SKM-1 (cell line): ENCODE data around the gene MYO1D.
A peak's percentile ranks its signal among the peaks of the same experiment; 100 is the strongest.
"Not testable (repeated sequence)": the region's sequence is repeated elsewhere in the genome, so short reads cannot be mapped to it uniquely, and the experiment has no call there.

Experiments
- DNase-seq: peaks from one replicate; lab custom pipeline; 2025; ENCODE audit not compliant: unreplicated experiment; lab: John Stamatoyannopoulos, UW

Gene MYO1D

DNA sequence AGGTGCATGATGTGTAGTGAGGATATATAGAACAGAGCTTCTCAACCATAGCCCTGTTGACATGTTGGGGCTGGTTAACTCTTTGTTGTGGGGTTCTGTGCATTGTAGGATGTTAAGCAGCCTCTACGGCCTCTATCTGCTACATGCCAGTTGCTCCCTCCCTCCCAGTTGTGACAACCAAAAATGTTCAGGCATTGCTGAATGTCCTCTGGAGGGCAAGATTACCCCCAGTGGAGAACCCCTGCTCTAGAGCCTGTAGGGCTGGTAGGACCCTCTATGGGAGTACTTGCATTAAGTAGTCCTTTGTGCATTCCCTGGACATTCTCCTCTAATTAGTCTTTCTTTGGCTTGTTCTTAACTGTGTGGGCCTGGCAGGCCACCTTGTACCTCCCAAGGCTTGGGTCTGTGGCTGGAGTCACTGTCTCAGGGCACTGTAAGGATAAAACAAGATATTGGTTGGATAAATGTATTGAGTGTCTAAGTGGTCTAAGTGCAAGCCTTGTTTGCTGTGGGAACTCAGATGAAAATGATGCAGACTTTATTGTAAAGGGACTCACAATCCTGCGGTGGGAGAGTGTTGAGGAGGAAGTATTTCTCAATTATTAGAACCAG, 19.8 kb upstream of the MYO1D start:
- DNase-seq = no peak

DNA sequence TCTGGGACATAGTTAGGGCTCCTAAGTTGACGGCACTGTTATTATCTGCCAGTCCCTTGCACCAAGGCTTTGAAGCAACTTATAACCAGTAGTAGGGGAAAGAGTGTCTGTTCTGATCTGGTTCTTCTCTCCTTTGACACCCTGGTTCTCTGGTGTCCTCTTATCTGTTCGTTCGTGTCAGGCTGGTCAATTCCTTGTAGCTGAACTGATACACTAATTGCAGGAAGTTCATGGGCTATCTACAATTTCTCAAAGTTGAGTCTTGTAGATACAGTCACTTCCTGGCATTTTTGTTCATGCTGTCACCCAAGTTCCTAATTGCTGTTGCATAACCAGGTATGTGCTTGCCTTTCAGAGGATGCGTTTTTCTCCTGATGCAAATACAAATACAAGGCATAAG, 17.3 kb upstream of the MYO1D start:
- DNase-seq = no peak

DNA sequence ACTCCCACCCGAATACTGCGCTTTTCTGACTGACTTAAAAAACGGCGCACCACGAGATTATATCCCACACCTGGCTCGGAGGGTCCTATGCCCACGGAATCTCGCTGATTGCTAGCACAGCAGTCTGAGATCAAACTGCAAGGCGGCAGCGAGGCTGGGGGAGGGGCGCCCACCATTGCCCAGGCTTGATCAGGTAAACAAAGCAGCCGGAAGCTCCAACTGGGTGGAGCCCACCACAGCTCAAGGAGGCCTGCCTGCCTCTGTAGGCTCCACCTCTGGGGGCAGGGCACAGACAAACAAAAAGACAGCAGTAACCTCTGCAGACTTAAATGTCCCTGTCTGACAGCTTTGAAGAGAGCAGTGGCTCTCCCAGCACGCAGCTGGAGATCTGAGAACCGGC, 10.5 kb upstream of the MYO1D start:
- DNase-seq = not testable (repeated sequence)

DNA sequence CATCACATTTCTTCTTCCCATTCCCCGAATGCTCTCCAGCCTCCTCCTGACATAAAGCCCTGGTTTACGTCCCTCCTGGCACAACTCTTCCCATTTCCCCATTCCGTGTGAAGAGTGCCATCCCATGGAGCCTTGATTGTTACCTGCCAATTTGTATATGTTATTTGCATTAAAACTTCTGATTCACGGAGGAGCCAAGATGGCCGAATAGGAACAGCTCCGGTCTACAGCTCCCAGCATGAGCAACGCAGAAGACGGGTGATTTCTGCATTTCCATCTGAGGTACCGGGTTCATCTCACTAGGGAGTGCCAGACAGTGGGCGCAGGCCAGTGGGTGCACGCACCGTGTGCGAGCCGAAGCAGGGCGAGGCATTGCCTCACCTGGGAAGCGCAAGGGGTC, 10.0 kb upstream of the MYO1D start:
- not testable (repeated sequence) for DNase-seq

DNA sequence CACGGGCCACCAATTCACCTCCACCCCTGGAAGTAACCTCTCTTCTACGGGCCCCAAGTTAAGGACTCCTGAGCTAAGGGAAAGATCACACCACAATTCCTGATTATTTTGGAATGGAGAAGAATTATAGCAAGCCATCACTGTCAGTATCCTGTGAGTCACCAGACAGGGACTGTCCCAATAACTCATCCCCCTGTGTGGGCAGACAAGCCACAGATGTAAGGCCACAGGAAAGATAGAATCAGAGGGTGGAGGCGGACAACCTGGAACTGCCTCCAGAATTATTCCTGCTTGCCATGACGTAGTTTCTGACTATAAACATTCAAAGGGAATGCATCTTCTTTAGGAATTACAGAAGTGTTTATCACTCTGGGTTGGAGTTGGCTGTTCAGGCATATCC, 5.8 kb upstream of the MYO1D start:
- DNase-seq = no peak

DNA sequence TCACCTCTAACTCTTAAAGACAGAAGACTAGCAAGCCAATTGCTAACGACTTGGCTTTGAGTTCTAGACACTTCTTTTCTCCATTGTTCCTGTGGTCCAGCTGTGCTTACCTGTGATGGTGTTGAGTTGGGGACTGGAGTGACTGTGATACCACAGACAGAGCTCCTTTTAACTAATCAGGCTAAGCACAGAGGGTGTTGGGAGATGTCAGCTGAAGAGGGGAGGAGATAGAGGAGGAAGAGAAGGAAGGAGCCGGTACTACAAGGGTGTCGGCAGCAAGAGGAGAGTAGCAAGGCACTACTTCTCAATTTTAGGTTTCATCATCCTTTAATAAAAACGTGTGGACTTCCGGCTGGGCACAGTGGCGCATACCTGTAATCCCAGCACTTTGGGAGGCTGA, 5.1 kb upstream of the MYO1D start:
- no peak for DNase-seq

DNA sequence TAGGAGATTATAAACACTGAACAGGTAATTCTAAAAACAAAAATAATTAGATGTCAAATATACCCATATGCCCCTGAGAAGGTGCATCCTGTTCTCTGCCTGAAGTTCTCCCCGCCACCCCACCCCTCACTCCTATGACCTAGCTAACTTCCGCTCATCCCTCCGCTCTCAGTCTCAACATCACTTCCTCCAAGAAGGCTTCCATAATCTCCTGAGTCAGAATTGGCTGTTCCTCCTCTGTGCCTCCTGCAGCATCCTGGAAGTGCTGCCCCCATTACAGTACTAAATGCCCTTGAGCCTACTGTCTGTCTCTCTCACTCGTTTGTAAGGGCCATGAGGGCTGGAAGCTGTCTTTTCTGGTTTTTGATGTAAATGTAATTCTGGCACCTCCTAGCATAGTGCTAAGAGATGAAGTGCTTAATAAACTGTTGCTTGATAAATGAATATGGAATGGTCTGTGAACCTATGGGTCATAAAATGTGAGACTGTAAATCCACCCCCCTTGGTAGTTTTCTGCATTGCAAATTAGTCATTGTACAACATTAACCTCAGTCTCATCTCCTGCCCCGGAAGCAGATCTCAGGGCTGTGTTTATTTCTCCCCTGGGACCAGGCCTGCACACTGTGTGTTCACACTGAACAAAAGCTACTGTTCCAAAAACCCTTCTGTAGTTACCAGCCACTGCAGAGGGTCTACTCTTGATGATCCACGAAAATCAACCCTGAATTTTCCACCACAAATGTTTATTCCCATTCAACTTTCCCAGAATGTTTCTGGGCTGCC, 3.9 kb upstream of the MYO1D start:
- DNase-seq = no peak

DNA sequence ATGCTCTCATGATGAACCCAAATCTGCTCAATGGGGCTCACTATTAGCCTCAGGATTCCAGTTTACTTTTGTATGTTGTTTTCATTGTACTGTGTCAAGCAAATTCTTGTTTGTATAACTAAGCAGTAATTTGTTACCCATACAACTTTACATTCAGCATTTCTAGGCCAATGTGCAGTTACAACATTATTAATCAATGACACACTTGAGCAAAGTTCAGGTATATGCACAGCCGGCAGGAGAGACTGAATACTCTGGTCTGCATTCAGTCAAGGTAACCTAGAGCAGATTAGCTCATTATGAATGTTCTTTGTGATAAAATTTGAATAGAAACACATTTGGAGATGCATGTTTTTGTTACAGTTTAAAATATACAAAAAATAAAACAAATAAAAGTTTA, 2.2 kb upstream of the MYO1D start:
- no peak for DNase-seq

DNA sequence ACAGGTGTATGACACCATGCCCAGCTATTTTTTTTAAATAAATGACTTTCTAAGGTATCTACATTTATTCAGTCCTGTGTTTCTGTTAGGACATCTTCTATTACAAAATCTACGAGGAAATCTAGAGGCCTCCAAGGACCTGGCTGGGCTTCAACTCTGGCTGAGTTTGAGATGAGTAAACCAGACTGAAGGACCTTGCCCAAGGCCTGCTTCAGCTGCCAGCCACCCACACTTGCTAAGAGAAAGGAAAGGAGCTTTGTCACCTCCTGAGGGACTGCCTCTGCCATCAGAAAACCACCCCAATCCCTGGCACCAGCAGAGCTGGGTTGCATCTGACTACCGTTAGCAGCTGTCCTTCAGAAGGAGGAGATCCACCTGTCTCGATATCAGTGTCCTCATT, 1.3 kb upstream of the MYO1D start:
- DNase-seq = no peak

DNA sequence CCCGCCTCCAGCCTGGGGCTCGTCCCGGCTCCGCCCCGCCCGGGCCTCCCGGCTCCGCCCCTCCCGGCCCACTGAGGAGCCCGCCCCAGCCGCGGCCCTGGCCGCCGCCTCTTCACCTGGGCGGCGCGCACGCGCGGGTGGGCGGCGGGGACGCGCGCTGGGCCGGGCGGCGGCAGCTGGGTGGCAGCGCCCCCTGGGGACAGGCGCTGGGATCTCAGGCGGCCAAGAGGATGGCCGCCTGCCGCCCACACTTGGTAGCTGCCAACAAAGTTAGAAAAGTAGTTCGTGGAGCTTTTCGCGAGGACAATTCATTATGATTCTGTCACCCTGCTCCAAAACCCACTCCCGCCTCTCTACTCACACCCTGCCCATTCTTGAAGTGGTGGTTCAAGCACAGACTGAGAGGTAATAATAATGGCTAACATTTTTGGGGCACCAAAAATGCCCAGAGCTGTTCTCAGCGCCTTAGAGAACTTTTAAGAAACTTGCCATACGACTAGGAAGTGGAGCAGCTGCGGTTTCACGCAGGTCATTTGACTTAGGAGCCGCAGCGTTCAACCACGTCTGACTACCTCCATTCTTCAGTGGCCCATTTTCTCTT, 340 bp upstream of the MYO1D start:
- peak; percentile 65 for DNase-seq

DNA sequence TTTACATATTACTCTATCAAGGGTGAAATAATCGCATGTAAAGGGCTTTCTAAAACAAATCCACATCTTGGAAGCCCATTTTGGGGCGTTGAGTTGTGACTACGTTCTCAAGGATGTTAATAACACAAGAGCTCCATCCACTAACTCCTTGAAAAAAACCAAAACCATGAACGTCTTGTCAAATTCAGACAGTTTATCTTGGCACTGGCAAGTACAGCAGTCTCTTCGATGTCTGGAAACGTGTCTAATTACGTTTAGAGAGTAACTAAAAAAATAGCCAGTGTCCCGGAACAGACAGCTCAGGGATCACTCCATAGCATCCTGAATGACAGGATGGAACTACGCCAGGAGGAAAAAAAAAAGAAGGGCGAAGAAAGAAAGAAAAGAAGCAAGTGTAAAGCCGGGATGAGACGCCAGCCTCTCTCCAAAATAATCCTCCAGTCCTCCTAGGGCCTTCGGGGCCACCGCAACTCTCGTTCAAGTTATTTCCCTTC, 954 bp downstream of the MYO1D start:
- no peak for DNase-seq

DNA sequence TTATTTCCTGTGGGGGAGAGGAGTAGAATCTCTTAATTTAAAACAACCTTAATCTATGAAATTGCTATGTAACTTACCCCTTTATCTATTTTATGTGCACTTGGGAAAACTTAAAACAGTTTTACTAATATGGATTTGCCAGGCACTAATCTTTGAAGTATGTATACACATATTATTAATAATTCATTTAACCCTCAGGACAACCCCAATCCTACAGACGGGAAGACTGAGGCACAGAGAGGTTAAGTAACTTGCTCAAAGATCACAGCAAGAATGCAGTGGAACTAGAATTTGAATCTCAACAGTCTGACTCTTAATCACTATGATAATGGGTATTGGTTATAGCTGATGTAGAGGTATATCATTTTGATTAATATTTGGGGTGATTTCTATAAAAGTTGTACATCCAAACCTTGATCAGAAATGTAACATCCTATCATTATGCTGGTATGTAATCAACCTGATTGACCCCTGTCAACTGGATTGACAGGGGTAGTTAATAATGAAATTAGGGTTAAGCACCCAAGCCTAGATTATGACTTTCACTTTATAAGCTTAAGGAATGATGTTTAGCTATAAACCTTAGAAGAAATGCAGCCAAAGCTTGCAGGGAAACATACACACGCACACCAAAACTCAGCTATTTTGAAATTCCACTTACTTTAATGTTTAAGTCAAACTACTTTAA, 1.6 kb downstream of the MYO1D start:
- DNase-seq = no peak

DNA sequence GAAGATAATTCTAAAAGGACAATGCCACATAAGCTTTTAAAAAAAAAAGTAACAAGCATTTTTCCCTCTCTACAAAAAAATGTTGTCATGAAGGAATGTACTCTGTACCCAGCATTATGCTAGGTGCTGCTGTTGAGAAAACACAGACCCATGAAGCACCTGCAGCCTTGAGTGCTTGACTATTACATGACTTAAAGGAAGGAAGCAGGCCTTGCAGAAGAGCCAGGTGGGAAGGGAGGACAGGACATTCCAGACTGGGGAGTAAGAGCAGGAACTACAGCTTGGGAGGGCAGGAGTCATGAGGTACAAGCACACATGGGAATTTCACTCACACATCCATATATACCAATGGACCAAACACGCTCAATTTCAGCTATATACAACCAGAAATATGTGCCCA, 3.8 kb downstream of the MYO1D start:
- no peak for DNase-seq

DNA sequence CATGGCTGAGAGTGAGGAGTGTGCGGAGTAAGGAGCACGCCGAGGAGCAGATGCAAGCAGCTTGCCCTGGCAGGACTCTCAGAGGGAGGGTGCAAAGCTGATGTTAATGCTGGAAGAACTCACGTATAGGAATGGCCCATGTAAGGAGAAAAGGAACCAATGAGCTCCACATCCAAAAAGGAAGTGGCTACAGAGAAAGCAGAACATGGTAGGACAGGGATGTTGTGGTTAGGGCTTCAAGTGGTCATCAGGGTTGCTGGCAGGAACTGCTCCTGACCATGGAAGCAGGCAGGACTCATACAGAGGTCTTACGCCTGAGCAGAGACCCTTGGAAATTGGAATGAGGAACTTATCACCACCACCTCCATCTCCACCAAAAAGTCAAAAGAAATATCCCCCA, 5.2 kb downstream of the MYO1D start:
- DNase-seq = peak; percentile 81

DNA sequence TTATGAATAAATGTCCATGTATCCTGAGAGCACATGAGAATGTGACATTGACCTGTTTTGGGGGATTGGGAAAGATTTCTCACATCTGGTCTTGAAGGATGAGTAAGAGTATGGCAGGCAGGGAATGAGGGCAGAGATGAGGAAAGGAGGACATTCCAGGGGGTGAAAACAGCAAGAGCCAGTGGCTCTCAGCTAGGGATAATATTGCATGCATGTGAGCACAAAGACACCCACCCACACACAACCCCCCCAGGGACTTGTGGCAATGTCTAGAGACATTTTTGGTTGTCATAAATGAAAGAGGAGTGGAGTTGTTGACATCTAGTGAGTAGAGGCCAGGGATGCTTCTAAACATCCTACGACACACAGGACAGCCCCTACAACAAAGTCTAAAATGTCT, 6.0 kb downstream of the MYO1D start:
- no peak for DNase-seq

DNA sequence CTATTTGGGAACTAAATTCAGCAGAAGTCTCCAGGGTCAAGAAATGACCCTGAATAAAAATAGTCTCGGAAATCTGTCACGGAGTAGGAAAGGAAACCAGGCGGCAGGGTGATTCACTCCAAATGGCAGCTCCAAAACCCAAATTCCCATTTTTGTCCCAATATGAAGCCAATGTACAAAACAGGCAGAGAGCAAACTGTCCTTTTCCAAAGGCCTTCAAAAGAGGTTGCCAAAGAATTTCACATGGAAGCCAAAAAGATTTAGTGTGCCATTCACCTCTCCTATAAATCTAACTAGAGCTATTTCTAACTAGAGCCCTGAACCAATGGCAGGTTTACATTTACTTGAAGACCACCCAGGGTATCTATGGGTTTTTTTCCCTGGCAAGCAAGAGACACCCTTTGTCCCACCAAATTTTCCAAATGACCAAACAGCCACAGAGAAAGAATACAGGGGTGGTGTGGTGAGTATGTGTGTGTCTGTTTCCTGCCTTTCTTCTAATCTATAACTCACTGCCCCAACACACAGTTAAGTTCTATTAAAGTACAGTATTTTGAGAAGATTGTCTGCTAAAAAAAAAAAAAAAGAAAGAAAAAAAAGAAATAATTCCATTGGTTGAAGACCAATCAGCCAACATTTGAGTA, 6.8 kb downstream of the MYO1D start:
- DNase-seq = no peak

DNA sequence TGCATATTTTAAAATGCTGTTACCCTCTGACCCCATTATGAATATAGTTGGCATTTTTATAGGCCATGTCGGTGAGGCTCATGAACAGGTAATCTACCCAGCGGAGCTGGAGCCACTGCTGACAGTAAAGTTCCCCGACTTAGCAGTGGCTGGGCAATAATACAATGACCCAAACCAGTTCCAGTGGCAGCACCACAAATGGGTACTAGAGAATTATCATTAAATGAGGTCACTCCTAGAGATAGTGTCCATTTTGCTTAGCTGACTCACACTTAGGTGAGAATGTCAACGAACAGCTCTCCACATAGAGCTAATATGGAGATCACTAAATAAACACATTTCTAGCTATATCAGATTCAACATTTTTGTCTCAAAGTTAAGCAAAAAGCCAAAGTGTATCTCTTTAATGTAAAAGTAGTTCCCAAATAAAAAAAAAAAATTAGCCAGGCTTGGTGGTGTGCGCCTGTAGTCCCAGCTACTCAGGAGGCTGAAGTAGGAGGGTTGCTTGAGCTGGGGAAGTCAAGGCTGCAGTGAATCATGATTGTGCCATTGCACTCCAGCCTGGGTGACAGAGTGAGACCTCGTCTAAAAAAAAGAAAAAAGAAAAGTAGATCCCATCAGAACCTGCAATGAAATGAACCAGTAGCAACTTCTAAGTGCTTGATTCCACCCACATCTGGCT, 7.4 kb downstream of the MYO1D start:
- no peak for DNase-seq

DNA sequence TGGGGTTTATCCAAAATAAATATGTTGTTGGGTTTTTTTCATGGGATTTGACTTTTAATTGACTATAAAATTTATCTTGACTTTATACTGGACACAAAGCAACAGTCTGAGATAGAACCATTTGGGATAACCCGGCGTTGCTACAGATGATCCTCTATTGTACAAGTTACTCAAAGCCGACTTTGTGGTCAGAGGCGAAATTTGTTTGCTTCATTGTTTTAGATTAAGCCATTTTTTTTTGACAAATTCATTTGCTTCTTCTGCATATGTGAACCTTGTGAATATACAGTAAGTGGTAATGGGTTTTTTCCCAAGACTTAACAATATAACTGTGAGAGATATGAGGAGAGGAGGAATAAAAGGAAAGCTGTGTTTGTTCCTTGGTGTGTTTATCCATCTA, 11.8 kb downstream of the MYO1D start:
- DNase-seq = no peak

DNA sequence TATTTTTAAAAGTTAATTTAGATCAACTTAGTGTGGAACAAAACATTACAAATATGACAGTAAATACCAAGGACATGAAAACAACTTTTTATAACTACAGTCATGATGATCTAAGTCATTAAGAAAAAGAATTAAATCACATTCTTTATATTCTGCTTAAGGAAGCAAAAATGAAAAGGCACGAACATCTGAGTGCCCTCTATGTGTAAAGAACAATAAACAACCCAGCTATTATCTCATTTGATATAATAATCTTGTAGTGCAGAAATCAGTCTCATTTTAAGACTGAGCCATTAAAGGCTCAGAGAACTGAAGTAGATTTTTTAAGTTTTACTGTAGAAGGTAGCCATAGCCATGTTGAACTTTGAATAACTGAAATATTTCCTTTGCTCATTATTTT, 13.4 kb downstream of the MYO1D start:
- DNase-seq = no peak

DNA sequence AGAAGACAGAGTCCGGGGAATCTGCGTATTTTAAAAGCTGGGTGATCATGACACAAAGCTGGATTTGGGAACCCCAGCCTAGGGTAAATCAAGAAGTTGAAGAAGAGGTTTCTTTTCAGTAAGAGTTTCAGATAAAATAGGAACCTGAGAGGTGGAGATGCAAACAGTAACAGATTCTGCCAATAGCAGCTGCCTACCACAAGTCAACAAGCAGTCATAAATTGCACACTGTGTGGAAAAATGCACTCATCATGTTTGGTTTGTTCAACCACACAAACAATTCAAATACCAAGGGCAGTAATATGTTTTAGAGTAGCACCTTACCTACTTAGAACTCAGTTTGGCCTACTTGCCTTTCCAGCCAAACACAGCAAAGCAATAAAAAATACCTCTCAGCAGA, 14.0 kb downstream of the MYO1D start:
- no peak for DNase-seq

DNA sequence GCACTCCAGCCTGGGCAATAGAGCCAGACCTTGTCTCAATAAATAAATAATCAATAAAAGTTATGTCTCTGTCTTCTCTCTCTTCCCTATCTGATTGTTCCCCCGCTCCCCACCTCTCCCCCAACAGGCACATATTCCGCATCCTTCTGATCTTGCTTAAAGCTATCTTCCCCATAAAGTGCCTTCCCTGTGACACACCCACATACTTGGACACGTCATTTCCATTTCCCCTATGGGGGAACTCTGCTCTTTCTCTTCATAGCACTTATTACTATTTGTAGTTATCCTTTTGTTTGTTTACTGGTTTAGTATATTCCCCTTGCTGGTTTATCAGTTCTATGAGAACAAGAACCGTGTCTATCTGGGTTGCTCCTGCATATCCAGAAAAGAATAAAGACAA, 14.9 kb downstream of the MYO1D start:
- DNase-seq = no peak
